H9 (cell line): Measurements from ENCODE around the gene SLC38A3. TPM values are rescaled to one million over a fixed set of nuclear protein-coding genes. Genes with fewer than 3 reads are reported as not detected.

Experiments
- DNase-seq: peaks from one replicate; pipeline ENCODE4 v3.0.0-alpha.2; 2017
- H2AFZ ChIP-seq: one replicate; pipeline ENCODE4 v1.6.1; 2013; ENCODE audit warnings: mild to moderate bottlenecking, low read length, control low read depth, moderate library complexity
- H2AK5ac ChIP-seq: 2 replicates; pipeline ENCODE4 v1.6.1; 2013; ENCODE audit warnings: low read length, control low read depth, mixed read lengths; ENCODE audit not compliant: insufficient read length
- H2BK120ac ChIP-seq: one replicate; pipeline ENCODE4 v1.6.1; 2013; ENCODE audit warnings: low read depth, mild to moderate bottlenecking, low read length, control low read depth, inconsistent platforms; ENCODE audit not compliant: poor library complexity, severe bottlenecking
- H2BK12ac ChIP-seq: 2 replicates; pipeline ENCODE4 v1.6.1; 2013; ENCODE audit warnings: low read length, control low read depth, mixed read lengths, low read depth; ENCODE audit not compliant: insufficient read length
- H2BK15ac ChIP-seq: 2 replicates; pipeline ENCODE4 v1.6.1; 2013; ENCODE audit warnings: low read depth, low read length, control low read depth
- H2BK20ac ChIP-seq: one replicate; pipeline ENCODE4 v1.6.1; 2013; ENCODE audit warnings: low read depth, mild to moderate bottlenecking, low read length, control low read depth, inconsistent platforms; ENCODE audit not compliant: poor library complexity, severe bottlenecking
- H2BK5ac ChIP-seq: 2 replicates; pipeline ENCODE4 v1.6.1; 2013; ENCODE audit warnings: low read length, control low read depth, mixed read lengths; ENCODE audit not compliant: insufficient read length
- H3K14ac ChIP-seq: 2 replicates; pipeline ENCODE4 v1.6.1; 2013; ENCODE audit warnings: low read length, control low read depth; ENCODE audit not compliant: insufficient read depth
- H3K18ac ChIP-seq: 2 replicates; pipeline ENCODE4 v1.6.1; 2013; ENCODE audit warnings: low read depth, mild to moderate bottlenecking, mixed read lengths, low read length, control low read depth; ENCODE audit not compliant: insufficient read length
- H3K23ac ChIP-seq: 2 replicates; pipeline ENCODE4 v1.6.1; 2013; ENCODE audit warnings: low read length, control low read depth, mixed read lengths, low read depth; ENCODE audit not compliant: insufficient read length
- H3K23me2 ChIP-seq: 2 replicates; pipeline ENCODE4 v1.6.1; 2013; ENCODE audit warnings: low read depth, mild to moderate bottlenecking, mixed read lengths, low read length, control low read depth; ENCODE audit not compliant: insufficient read length, poor library complexity, severe bottlenecking
- H3K27ac ChIP-seq: 2 replicates; pipeline ENCODE4 v1.5.1; 2013; ENCODE audit warnings: low read length, control low read depth, mixed read lengths, low read depth; ENCODE audit not compliant: insufficient read length
- H3K27me3 ChIP-seq: 2 replicates; pipeline ENCODE4 v1.6.1; 2013; ENCODE audit warnings: low read length, control low read depth, inconsistent platforms; ENCODE audit not compliant: insufficient read depth
- H3K4ac ChIP-seq: 2 replicates; pipeline ENCODE4 v1.6.1; 2013; ENCODE audit warnings: low read depth, mild to moderate bottlenecking, control low read depth, inconsistent platforms, low read length, moderate library complexity
- H3K4me1 ChIP-seq: 2 replicates; pipeline ENCODE4 v1.6.1; 2013; ENCODE audit warnings: low read length, control low read depth, inconsistent platforms; ENCODE audit not compliant: insufficient read depth
- H3K4me2 ChIP-seq: 2 replicates; pipeline ENCODE4 v1.6.1; 2013; ENCODE audit warnings: low read length, control low read depth, mixed read lengths; ENCODE audit not compliant: insufficient read length, insufficient read depth
- H3K56ac ChIP-seq: 2 replicates; pipeline ENCODE4 v1.6.1; 2013; ENCODE audit warnings: low read depth, mild to moderate bottlenecking, mixed read lengths, low read length, control low read depth; ENCODE audit not compliant: insufficient read length
- H3K79me1 ChIP-seq: 2 replicates; pipeline ENCODE4 v1.6.1; 2013; ENCODE audit warnings: low read depth, mild to moderate bottlenecking, moderate library complexity, low read length, control low read depth, inconsistent platforms; ENCODE audit not compliant: insufficient read depth, poor library complexity, severe bottlenecking
- H3K79me2 ChIP-seq: 2 replicates; pipeline ENCODE4 v1.6.1; 2013; ENCODE audit warnings: low read length, control low read depth, inconsistent platforms; ENCODE audit not compliant: insufficient read depth
- H3K9ac ChIP-seq: 2 replicates; pipeline ENCODE4 v1.6.1; 2013; ENCODE audit warnings: low read length, control low read depth, mixed read lengths; ENCODE audit not compliant: insufficient read length; ENCODE audit errors: extremely low read depth
- H3K9me3 ChIP-seq: one replicate; pipeline ENCODE4 v1.6.1; 2013; ENCODE audit warnings: low read depth, low read length, inconsistent platforms; ENCODE audit not compliant: control insufficient read depth
- H3T11ph ChIP-seq: one replicate; pipeline ENCODE4 v1.6.1; 2013; ENCODE audit warnings: mild to moderate bottlenecking, low read length, control low read depth, inconsistent platforms
- H4K20me1 ChIP-seq: one replicate; pipeline ENCODE4 v1.6.1; 2013; ENCODE audit not compliant: control insufficient read depth, insufficient read length, insufficient read depth
- H4K5ac ChIP-seq: 2 replicates; pipeline ENCODE4 v1.6.1; 2013; ENCODE audit warnings: low read depth, mild to moderate bottlenecking, mixed read lengths, low read length, control low read depth; ENCODE audit not compliant: insufficient read length
- H4K8ac ChIP-seq: replicated peaks from 2 replicates; pipeline ENCODE4 v1.6.1; 2013; ENCODE audit warnings: low read length, control low read depth, mixed read lengths, low read depth; ENCODE audit not compliant: insufficient read length
- H4K91ac ChIP-seq: 2 replicates; pipeline ENCODE4 v1.6.1; 2013; ENCODE audit warnings: low read depth, mild to moderate bottlenecking, moderate library complexity, mixed read lengths, low read length, control low read depth; ENCODE audit not compliant: insufficient read length
- H3K27ac Mint-ChIP-seq, 3 experiments: 2 replicates in 2 of 3; 3 replicates in 1 of 3; pipeline ENCODE4 v1.8.0; 2020 to 2021; ENCODE audit warnings: mixed read lengths in 3 of 3, mild to moderate bottlenecking in 1 of 3, moderate library complexity in 1 of 3
- H3K27me3 Mint-ChIP-seq: 2 replicates; pipeline ENCODE4 v1.8.0; 2021; ENCODE audit warnings: low read depth, mild to moderate bottlenecking, moderate library complexity, mixed read lengths
- H3K36me3 Mint-ChIP-seq, 3 experiments: 2 replicates in 2 of 3; 3 replicates in 1 of 3; pipeline ENCODE4 v1.8.0; 2020 to 2021; ENCODE audit warnings: low read depth in 3 of 3, mixed read lengths in 3 of 3; ENCODE audit not compliant: insufficient read depth in 1 of 3
- H3K4me1 Mint-ChIP-seq, 2 experiments: 2 replicates each; pipeline ENCODE4 v1.8.0; 2020; ENCODE audit warnings: mixed read lengths in 2 of 2
- H3K4me3 Mint-ChIP-seq, 2 experiments: 2 replicates in 1 of 2; 3 replicates in 1 of 2; pipeline ENCODE4 v1.8.0; 2020 to 2021; ENCODE audit warnings: mild to moderate bottlenecking in 2 of 2, mixed read lengths in 2 of 2, moderate library complexity in 1 of 2
- H3K9me3 Mint-ChIP-seq, 2 experiments: 2 replicates in 1 of 2; 3 replicates in 1 of 2; pipeline ENCODE4 v1.8.0; 2020; ENCODE audit warnings: mild to moderate bottlenecking in 2 of 2, mixed read lengths in 2 of 2, moderate library complexity in 1 of 2
- CTCF ChIP-seq: fragments of 200-600 bp; sonication (generic); conservative IDR thresholded peaks from 3 replicates; pipeline ENCODE4 v1.8.0; 2021; ENCODE audit warnings: antibody characterized with exemption, mild to moderate bottlenecking
- WGBS: extraction: QIAGEN DNeasy Blood & Tissue Kit; methylation state at CpG from one replicate; pipeline ENCODE4 v1.1.7; 2013; ENCODE audit warnings: missing lambda C conversion rate, low lambda C conversion rate, mixed read lengths; ENCODE audit not compliant: insufficient read length; ENCODE audit errors: extremely low coverage; 5-methylcytosine and 5-hydroxymethylcytosine counted together
- total RNA-seq: library from RNA; stranded (reverse); gene quantifications from 2 replicates; pipeline ENCODE4 v1.2.1, GENCODE V29; 2021

The SLC38A3 gene
- total RNA-seq, 1 experiment from 2014 or later, result 1.4 TPM

GRCh38 chr3:50241163-50241562 lies 36.1 kb downstream of the SLC38A3 start:
- H3T11ph ChIP-seq, result no peak overlapping the region
- H3K4me3 Mint-ChIP-seq, result peak overlapping the region; percentile 54 to 74
- no peaks in the 10 kb centered on the region for H3K27me3 ChIP-seq
- no peak overlapping the region for H3K27ac ChIP-seq
- H2BK12ac ChIP-seq, result no peak overlapping the region
- no peak overlapping the region for H2AFZ ChIP-seq
- no peak overlapping the region for H2AK5ac ChIP-seq
- H2BK15ac ChIP-seq, result no peak overlapping the region
- H3K4me1 Mint-ChIP-seq, result peaks cover 74 to 86% of the 10 kb centered on the region in 2 experiments
- H2BK120ac ChIP-seq, result no peak overlapping the region
- peak; percentile 96 for DNase-seq
- no peak overlapping the region for H2BK5ac ChIP-seq
- H3K27ac Mint-ChIP-seq, result peak overlapping the region; percentile 97 to 99 (median 98)
- no peak overlapping the region for H4K5ac ChIP-seq
- H3K79me1 ChIP-seq, result peaks cover 11% of the 10 kb centered on the region
- TF ChIP-seq CTCF, result no peak
- H3K4me1 ChIP-seq, result peaks cover 15% of the 10 kb centered on the region; the same call in 1 of the 2 replicates
- no peak overlapping the region for H4K91ac ChIP-seq
- H3K9me3 Mint-ChIP-seq, result no peaks in the 10 kb centered on the region
- H3K14ac ChIP-seq, result 0 out of 2 replicates have a peak overlapping the region, but pooled peaks have one; percentile 6
- H3K9me3 ChIP-seq, result no peaks in the 10 kb centered on the region
- H3K79me2 ChIP-seq, result peaks cover 32% of the 10 kb centered on the region; the same call in 1 of the 2 replicates
- H3K23me2 ChIP-seq, result peaks cover 17% of the 10 kb centered on the region
- no peak overlapping the region for H3K4ac ChIP-seq
- peaks cover 6 to 19% (median 17%) of the 10 kb centered on the region in 3 experiments; a peak in 5 of 7 replicates for H3K36me3 Mint-ChIP-seq
- no peak overlapping the region for H2BK20ac ChIP-seq
- no peaks in the 10 kb centered on the region for H4K20me1 ChIP-seq
- WGBS, result no CpG with 5 or more reads among the region's 4 CpGs
- peak overlapping the region; percentile 47 for H3K9ac ChIP-seq
- H4K8ac ChIP-seq, result no peak overlapping the region
- no peak overlapping the region for H3K56ac ChIP-seq
- H3K4me2 ChIP-seq, result peak overlapping the region; percentile 70
- H3K23ac ChIP-seq, result no peak overlapping the region
- H3K27me3 Mint-ChIP-seq, result no peaks in the 10 kb centered on the region
- H3K18ac ChIP-seq, result no peak overlapping the region
